ENCODE measurements around the gene ITPKC.
A peak's percentile ranks its signal among the peaks of the same experiment; 100 is the strongest.
"Not testable (repeated sequence)": the region's sequence is repeated elsewhere in the genome, so short reads cannot be mapped to it uniquely, and the experiment has no call there.

The ITPKC gene

GRCh38 chr19:40762754-40763470 lies 46.0 kb downstream of the ITPKC start:
- no peaks in the 10 kb centered on the region for H3K9me3 ChIP-seq
- H3K4me1 ChIP-seq = no peaks in the 10 kb centered on the region
- H3K4me3 ChIP-seq = no peak overlapping the region
- peaks cover 87% of the 10 kb centered on the region for H3K36me3 ChIP-seq (replicated peaks)
- H3K27me3 ChIP-seq (ENCODE audit: low read depth) = no peaks in the 10 kb centered on the region
- no peak for DNase-seq (ENCODE audit: low spot score in 2 of 2)
- in situ Hi-C loops (cut with MboI; ENCODE audit: low sequenced_read_pairs) = no loop called here

- peaks cover 81% of the 10 kb centered on the region for H3K36me3 ChIP-seq (replicated peaks)
- no peak for DNase-seq (ENCODE audit: low spot score in 2 of 2)
- no peaks in the 10 kb centered on the region for H3K9me3 ChIP-seq
- in situ Hi-C loops (cut with MboI; ENCODE audit: low sequenced_read_pairs) = no loop called here
- no peak overlapping the region for H3K4me3 ChIP-seq
- H3K27me3 ChIP-seq (ENCODE audit: low read depth) = no peaks in the 10 kb centered on the region
- H3K4me1 ChIP-seq = no peaks in the 10 kb centered on the region
These were observed 46.6 kb downstream of the ITPKC start for GRCh38 chr19:40763526-40763925.

GRCh38 chr19:40763963-40764362 lies 47.1 kb downstream of the ITPKC start:
- Histone ChIP-seq H3K4me1 (no peaks in the 10 kb centered on the region), H3K4me3 (no peak overlapping the region), H3K27me3 (ENCODE audit: low read depth) (no peaks in the 10 kb centered on the region), H3K36me3 (replicated peaks) (peaks cover 77% of the 10 kb centered on the region), H3K9me3 (no peaks in the 10 kb centered on the region)
- in situ Hi-C loops (cut with MboI; ENCODE audit: low sequenced_read_pairs) = no loop called here
- DNase-seq (ENCODE audit: low spot score in 2 of 2) = no peak

- H3K9me3 ChIP-seq; H3K4me1 ChIP-seq; H3K4me3 ChIP-seq; H3K27me3 ChIP-seq (ENCODE audit: low read depth); DNase-seq (ENCODE audit: low spot score in 2 of 2); in situ Hi-C loops (cut with MboI; ENCODE audit: low sequenced_read_pairs): not testable (repeated sequence)
- peaks cover 56% of the 10 kb centered on the region for H3K36me3 ChIP-seq (replicated peaks)
These were observed 49.5 kb downstream of the ITPKC start for GRCh38 chr19:40766385-40766784.

GRCh38 chr19:40768869-40769268 lies 52.0 kb downstream of the ITPKC start:
- DNase-seq (ENCODE audit: low spot score in 2 of 2) = no peak
- H3K4me3 ChIP-seq = no peak overlapping the region
- H3K4me1 ChIP-seq = no peaks in the 10 kb centered on the region
- in situ Hi-C loops (cut with MboI; ENCODE audit: low sequenced_read_pairs) = no loop called here
- H3K36me3 ChIP-seq (replicated peaks) = peaks cover 31% of the 10 kb centered on the region
- no peaks in the 10 kb centered on the region for H3K27me3 ChIP-seq (ENCODE audit: low read depth)
- H3K9me3 ChIP-seq = no peaks in the 10 kb centered on the region

GRCh38 chr19:40771101-40771862 lies 54.4 kb downstream of the ITPKC start:
- H3K9me3 ChIP-seq; DNase-seq (ENCODE audit: low spot score in 2 of 2); H3K36me3 ChIP-seq (replicated peaks); in situ Hi-C loops (cut with MboI; ENCODE audit: low sequenced_read_pairs); H3K4me3 ChIP-seq; H3K27me3 ChIP-seq (ENCODE audit: low read depth); H3K4me1 ChIP-seq: not testable (repeated sequence)

GRCh38 chr19:40774916-40775631 lies 58.2 kb downstream of the ITPKC start, which contains the start of gene MIA:
Gene MIA (plus strand): TSS chr19:40775521. CDS start chr19:40775543, 22 bp downstream.
- Histone ChIP-seq H3K27me3 (ENCODE audit: low read depth) (no peaks in the 10 kb centered on the region), H3K9me3 (no peaks in the 10 kb centered on the region), H3K4me1 (peaks cover 10% of the 10 kb centered on the region), H3K4me3 (no peak within 1 kb of the TSS), H3K36me3 (replicated peaks) (no peaks in the 10 kb centered on the region)
- in situ Hi-C loops (cut with MboI; ENCODE audit: low sequenced_read_pairs) = no loop called here
- no peak for DNase-seq (ENCODE audit: low spot score in 2 of 2)

- in situ Hi-C loops (cut with MboI; ENCODE audit: low sequenced_read_pairs) = no loop called here
- Histone ChIP-seq H3K9me3 (no peaks in the 10 kb centered on the region), H3K27me3 (ENCODE audit: low read depth) (no peaks in the 10 kb centered on the region), H3K4me3 (no peak overlapping the region), H3K4me1 (peaks cover 10% of the 10 kb centered on the region), H3K36me3 (replicated peaks) (no peaks in the 10 kb centered on the region)
- no peak for DNase-seq (ENCODE audit: low spot score in 2 of 2)
These were observed 58.7 kb downstream of the ITPKC start for GRCh38 chr19:40775632-40776022.

GRCh38 chr19:40776364-40776763 lies 59.5 kb downstream of the ITPKC start:
- Histone ChIP-seq H3K4me3 (no peak overlapping the region), H3K4me1 (peaks cover 10% of the 10 kb centered on the region), H3K9me3 (no peaks in the 10 kb centered on the region), H3K27me3 (ENCODE audit: low read depth) (no peaks in the 10 kb centered on the region), H3K36me3 (replicated peaks) (no peaks in the 10 kb centered on the region)
- DNase-seq (ENCODE audit: low spot score in 2 of 2) = no peak
- in situ Hi-C loops (cut with MboI; ENCODE audit: low sequenced_read_pairs) = no loop called here

GRCh38 chr19:40776932-40777644 lies 60.2 kb downstream of the ITPKC start:
- H3K27me3 ChIP-seq (ENCODE audit: low read depth) = no peaks in the 10 kb centered on the region
- peak; percentile 93 to 94 for DNase-seq (ENCODE audit: low spot score in 2 of 2)
- in situ Hi-C loops (cut with MboI; ENCODE audit: low sequenced_read_pairs) = no loop called here
- H3K4me3 ChIP-seq = peak overlapping the region; percentile 59
- H3K9me3 ChIP-seq = no peaks in the 10 kb centered on the region
- H3K4me1 ChIP-seq = peaks cover 10% of the 10 kb centered on the region
- H3K36me3 ChIP-seq (replicated peaks) = no peaks in the 10 kb centered on the region

- in situ Hi-C loops (cut with MboI; ENCODE audit: low sequenced_read_pairs) = no loop called here
- DNase-seq (ENCODE audit: low spot score in 2 of 2) = no peak
- H3K9me3 ChIP-seq = no peaks in the 10 kb centered on the region
- H3K4me1 ChIP-seq = peaks cover 10% of the 10 kb centered on the region
- H3K36me3 ChIP-seq (replicated peaks) = no peaks in the 10 kb centered on the region
- no peaks in the 10 kb centered on the region for H3K27me3 ChIP-seq (ENCODE audit: low read depth)
- peak overlapping the region; percentile 59 for H3K4me3 ChIP-seq
These were observed 60.7 kb downstream of the ITPKC start for GRCh38 chr19:40777645-40777936.

- peaks cover 10% of the 10 kb centered on the region for H3K4me1 ChIP-seq
These were observed 61.2 kb downstream of the ITPKC start, which contains the start of gene RAB4B for GRCh38 chr19:40777937-40778705. Gene RAB4B (plus strand): TSS chr19:40778247. CDS start chr19:40778376, 129 bp downstream.

GRCh38 chr19:40778706-40779284 lies 61.9 kb downstream of the ITPKC start:
- no peaks in the 10 kb centered on the region for H3K9me3 ChIP-seq
- no peak for DNase-seq (ENCODE audit: low spot score in 2 of 2)
- no peaks in the 10 kb centered on the region for H3K27me3 ChIP-seq (ENCODE audit: low read depth)
- H3K4me1 ChIP-seq = peaks cover 10% of the 10 kb centered on the region
- H3K4me3 ChIP-seq = peak overlapping the region; percentile 59
- H3K36me3 ChIP-seq (replicated peaks) = no peaks in the 10 kb centered on the region
- in situ Hi-C loops (cut with MboI; ENCODE audit: low sequenced_read_pairs) = no loop called here

More at GRCh38 chr19:40777937-40778705, 61.2 kb downstream of the ITPKC start, which contains the start of gene RAB4B:
- H3K27me3 ChIP-seq (ENCODE audit: low read depth) = no peaks in the 10 kb centered on the region
- peak within 1 kb of the TSS; percentile 59 for H3K4me3 ChIP-seq
- no peaks in the 10 kb centered on the region for H3K36me3 ChIP-seq (replicated peaks)
- no peaks in the 10 kb centered on the region for H3K9me3 ChIP-seq
- in situ Hi-C loops (cut with MboI; ENCODE audit: low sequenced_read_pairs) = no loop called here
- DNase-seq (ENCODE audit: low spot score in 2 of 2) = peak; percentile 100
